Smooth muscle cell (in vitro differentiated cells): ENCODE data around the gene REXO4. TPM values are rescaled to one million over a fixed set of nuclear protein-coding genes. Genes with fewer than 3 reads are reported as not detected.

Source experiments
- DNase-seq: peaks from one replicate; lab custom pipeline; 2025; ENCODE audit not compliant: unreplicated experiment; lab: John Stamatoyannopoulos, UW
- H2AFZ ChIP-seq: fragments of 200-600 bp; sonication (generic); 2 replicates; pipeline ENCODE4 v1.6.0; 2016; ENCODE audit warnings: antibody characterized with exemption, low read depth, mild to moderate bottlenecking
- H3F3A ChIP-seq: fragments of 200-600 bp; sonication (generic); 2 replicates; pipeline ENCODE4 v1.6.0; 2017; ENCODE audit warnings: antibody characterized with exemption, low read depth
- H3K27ac ChIP-seq: fragments of 200-600 bp; sonication (generic); 2 replicates; pipeline ENCODE4 v1.5.1; 2016; ENCODE audit warnings: low read depth, mild to moderate bottlenecking
- H3K27me3 ChIP-seq: fragments of 200-600 bp; sonication (generic); 2 replicates; pipeline ENCODE4 v1.6.1; 2016; ENCODE audit warnings: low read depth, mild to moderate bottlenecking
- H3K36me3 ChIP-seq: fragments of 200-600 bp; sonication (generic); 2 replicates; pipeline ENCODE4 v1.5.1; 2016; ENCODE audit warnings: low read depth
- H3K4me1 ChIP-seq: fragments of 200-600 bp; sonication (generic); 2 replicates; pipeline ENCODE4 v1.5.1; 2016; ENCODE audit warnings: low read depth
- H3K4me2 ChIP-seq: fragments of 200-600 bp; sonication (generic); 2 replicates; pipeline ENCODE4 v1.6.0; 2016; ENCODE audit warnings: mild to moderate bottlenecking
- H3K4me3 ChIP-seq: fragments of 200-600 bp; sonication (generic); 2 replicates; pipeline ENCODE4 v1.5.1; 2016; ENCODE audit warnings: mild to moderate bottlenecking
- H3K79me2 ChIP-seq: fragments of 200-600 bp; sonication (generic); 2 replicates; pipeline ENCODE4 v1.6.0; 2016; ENCODE audit warnings: low read depth, mild to moderate bottlenecking
- H3K9ac ChIP-seq: fragments of 200-600 bp; sonication (generic); 2 replicates; pipeline ENCODE4 v1.6.0; 2016; ENCODE audit warnings: low read depth
- H3K9me3 ChIP-seq: fragments of 200-600 bp; sonication (generic); replicated peaks from 2 replicates; pipeline ENCODE4 v1.5.1; 2016; ENCODE audit warnings: low read depth
- H4K20me1 ChIP-seq: fragments of 200-600 bp; sonication (generic); 2 replicates; pipeline ENCODE4 v1.6.0; 2016; ENCODE audit warnings: low read depth
- WGBS: methylation state at CpG from one replicate; pipeline ENCODE4 v1.1.7; 2016; ENCODE audit warnings: low lambda C conversion rate; 5-methylcytosine and 5-hydroxymethylcytosine counted together
- polyA plus RNA-seq: library from polyadenylated mRNA; unstranded; fragments of >200 nt; fragmentation: Nextera tagmentation; extraction: Ambion mirVana; gene quantifications from 2 replicates; pipeline ENCODE4 v1.2.1, GENCODE V29; 2016
- total RNA-seq: library from RNA; depleted of rRNA; stranded (reverse); fragments of >200 nt; gene quantifications from 2 replicates; pipeline ENCODE4 v1.2.3, GENCODE V29; 2014
- TF ChIP-seq, protein P1 (sequence below): fragments of 200-600 bp; sonication (generic); IDR thresholded peaks from 2 replicates; pipeline ENCODE4 v1.5.1; 2017; ENCODE audit warnings: borderline replicate concordance, mild to moderate bottlenecking, antibody characterized with exemption; ENCODE audit not compliant: insufficient read depth, poor library complexity, severe bottlenecking

The REXO4 gene
- total and polyA plus RNA-seq, 2 experiments from 2014 or later: 11.5 to 18.5 TPM

DNA sequence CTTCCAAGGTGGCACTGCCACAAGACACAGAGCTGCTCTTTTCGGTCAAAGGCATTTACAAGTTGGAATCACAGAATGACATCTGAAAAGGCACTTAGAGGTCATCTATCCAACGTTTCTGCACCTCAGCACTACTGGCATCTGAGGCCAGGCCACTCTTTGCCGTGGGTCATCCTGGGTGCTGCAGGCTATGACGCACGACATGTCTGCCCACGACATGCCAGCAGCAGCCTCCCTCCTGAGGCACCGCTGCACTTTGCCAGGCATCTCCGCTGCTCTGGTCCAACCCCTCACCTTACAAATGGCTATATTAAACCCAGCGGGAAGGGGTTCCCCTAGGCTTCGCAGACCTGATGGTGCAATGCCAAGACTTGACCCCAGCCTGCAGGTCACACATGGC is 50.0 kb downstream of the REXO4 start:
- H3F3A ChIP-seq: peaks cover 35% of the 10 kb centered on the region
- H3K27ac ChIP-seq: no peak overlapping the region
- H3K27me3 ChIP-seq: no peaks in the 10 kb centered on the region
- peaks cover 100% of the 10 kb centered on the region for H4K20me1 ChIP-seq
- no peaks in the 10 kb centered on the region for H3K9me3 ChIP-seq
- H3K4me3 ChIP-seq: no peak overlapping the region
- no peak overlapping the region for H3K9ac ChIP-seq
- WGBS: 96% methylated on average over 10 of the region's 10 CpGs
- H2AFZ ChIP-seq: no peak overlapping the region
- H3K4me1 ChIP-seq: peaks cover 7% of the 10 kb centered on the region
- peaks cover 13% of the 10 kb centered on the region for H3K36me3 ChIP-seq
- peaks cover 83% of the 10 kb centered on the region for H3K79me2 ChIP-seq
- no peak overlapping the region for H3K4me2 ChIP-seq
- DNase-seq: no peak
- TF ChIP-seq, protein P1, sequence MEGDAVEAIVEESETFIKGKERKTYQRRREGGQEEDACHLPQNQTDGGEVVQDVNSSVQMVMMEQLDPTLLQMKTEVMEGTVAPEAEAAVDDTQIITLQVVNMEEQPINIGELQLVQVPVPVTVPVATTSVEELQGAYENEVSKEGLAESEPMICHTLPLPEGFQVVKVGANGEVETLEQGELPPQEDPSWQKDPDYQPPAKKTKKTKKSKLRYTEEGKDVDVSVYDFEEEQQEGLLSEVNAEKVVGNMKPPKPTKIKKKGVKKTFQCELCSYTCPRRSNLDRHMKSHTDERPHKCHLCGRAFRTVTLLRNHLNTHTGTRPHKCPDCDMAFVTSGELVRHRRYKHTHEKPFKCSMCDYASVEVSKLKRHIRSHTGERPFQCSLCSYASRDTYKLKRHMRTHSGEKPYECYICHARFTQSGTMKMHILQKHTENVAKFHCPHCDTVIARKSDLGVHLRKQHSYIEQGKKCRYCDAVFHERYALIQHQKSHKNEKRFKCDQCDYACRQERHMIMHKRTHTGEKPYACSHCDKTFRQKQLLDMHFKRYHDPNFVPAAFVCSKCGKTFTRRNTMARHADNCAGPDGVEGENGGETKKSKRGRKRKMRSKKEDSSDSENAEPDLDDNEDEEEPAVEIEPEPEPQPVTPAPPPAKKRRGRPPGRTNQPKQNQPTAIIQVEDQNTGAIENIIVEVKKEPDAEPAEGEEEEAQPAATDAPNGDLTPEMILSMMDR: no peak

DNA sequence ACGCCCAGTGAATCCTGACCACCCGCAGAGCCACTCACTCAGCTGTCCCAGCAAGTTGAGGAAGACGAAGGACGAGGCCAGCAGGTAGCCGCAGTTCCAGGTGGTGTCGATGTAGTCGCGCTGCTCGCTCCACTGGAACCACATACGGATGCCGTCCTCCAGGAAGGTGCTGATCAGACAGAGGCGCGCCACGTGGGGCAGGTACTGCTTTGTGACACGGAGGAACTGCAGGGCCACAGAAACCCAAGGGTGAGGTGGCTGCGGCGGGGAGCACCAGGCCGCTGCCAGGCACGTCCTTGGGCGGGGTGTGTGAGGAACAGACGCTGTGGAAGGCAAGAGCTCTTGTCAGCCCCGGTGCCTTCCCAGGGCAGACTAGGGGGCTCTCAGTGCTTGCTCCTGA is 50.6 kb downstream of the REXO4 start:
- H3K4me1 ChIP-seq: peaks cover 7% of the 10 kb centered on the region
- peaks cover 14% of the 10 kb centered on the region for H3K36me3 ChIP-seq

DNA sequence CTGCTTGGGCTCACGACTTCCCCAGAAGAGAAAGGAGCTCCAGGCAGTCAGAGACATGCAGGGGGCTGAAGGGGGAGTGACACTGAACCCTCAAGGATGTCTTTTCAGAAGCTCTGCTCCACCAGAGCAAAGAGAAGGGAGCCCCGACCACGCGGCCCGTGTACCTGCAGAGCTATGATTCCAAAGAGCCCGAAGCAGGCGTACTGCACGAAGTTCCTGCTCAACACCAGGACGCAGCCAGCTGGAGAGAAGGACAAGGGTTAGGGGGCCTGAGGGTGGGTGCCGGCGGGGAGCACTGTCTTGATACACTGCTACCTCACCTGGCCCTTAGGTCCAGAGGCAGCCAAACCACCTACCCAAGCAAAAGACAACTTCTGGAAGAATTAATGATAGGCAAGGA is 51.4 kb downstream of the REXO4 start:
- peaks cover 42% of the 10 kb centered on the region for H3F3A ChIP-seq
- TF ChIP-seq, protein P1: no peak
- peaks cover 17% of the 10 kb centered on the region for H3K36me3 ChIP-seq
- H3K27me3 ChIP-seq: no peaks in the 10 kb centered on the region
- no peak overlapping the region for H3K27ac ChIP-seq
- no peak overlapping the region for H3K9ac ChIP-seq
- DNase-seq: no peak
- H4K20me1 ChIP-seq: peaks cover 100% of the 10 kb centered on the region
- no peaks in the 10 kb centered on the region for H3K4me1 ChIP-seq
- no peak overlapping the region for H3K4me2 ChIP-seq
- H2AFZ ChIP-seq: no peak overlapping the region
- WGBS: 96% methylated on average over 11 of the region's 11 CpGs
- H3K9me3 ChIP-seq: no peaks in the 10 kb centered on the region
- H3K79me2 ChIP-seq: peaks cover 69% of the 10 kb centered on the region
- H3K4me3 ChIP-seq: no peak overlapping the region

More for the DNA sequence above, 50.6 kb downstream of the REXO4 start:
- H3K4me2 ChIP-seq: no peak overlapping the region
- no peak overlapping the region for H3K9ac ChIP-seq
- peaks cover 77% of the 10 kb centered on the region for H3K79me2 ChIP-seq
- DNase-seq: no peak
- no peak overlapping the region for H3K27ac ChIP-seq
- no peaks in the 10 kb centered on the region for H3K9me3 ChIP-seq
- TF ChIP-seq, protein P1: no peak
- no peak overlapping the region for H2AFZ ChIP-seq
- H4K20me1 ChIP-seq: peaks cover 100% of the 10 kb centered on the region
- H3K27me3 ChIP-seq: no peaks in the 10 kb centered on the region
- 96% methylated on average over 22 of the region's 22 CpGs for WGBS
- H3K4me3 ChIP-seq: no peak overlapping the region
- H3F3A ChIP-seq: peaks cover 35% of the 10 kb centered on the region

DNA sequence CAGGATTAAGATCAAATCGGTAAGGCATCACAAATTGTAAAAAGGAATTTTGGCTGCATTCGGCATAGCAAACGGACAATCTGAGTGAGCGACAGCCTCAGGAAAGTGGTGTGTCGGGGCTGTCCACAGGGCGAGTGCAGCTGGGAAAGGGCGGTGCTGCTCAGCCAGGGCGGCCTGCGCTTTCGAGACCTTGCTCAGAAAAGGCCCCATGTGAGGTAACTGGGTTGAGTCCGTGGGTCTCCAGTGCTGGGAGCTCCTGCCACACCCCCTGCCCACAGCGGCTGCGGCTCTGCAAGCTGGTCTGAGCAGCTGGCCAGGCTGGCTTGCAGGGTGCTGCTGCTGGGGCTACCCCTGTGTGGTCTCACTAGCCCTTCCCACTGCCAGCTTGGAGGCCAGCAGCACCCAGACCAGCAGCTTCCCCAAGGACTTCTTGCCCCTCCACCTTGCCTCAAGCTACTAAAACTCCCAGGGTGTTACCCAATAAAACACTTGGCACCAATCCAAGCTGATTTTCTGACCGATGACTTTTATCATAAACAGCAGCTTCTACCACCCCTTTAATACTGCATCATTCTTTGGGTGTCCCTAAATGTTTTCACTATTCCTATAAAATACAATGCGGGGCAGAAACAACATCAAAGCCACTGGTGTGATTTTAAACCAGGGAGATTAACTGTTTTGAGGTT is 55.3 kb downstream of the REXO4 start:
- no peak for DNase-seq
- H2AFZ ChIP-seq: no peak overlapping the region
- H3K36me3 ChIP-seq: peaks cover 17% of the 10 kb centered on the region
- TF ChIP-seq, protein P1: no peak
- no peak overlapping the region for H3K4me2 ChIP-seq
- no peaks in the 10 kb centered on the region for H3K27me3 ChIP-seq
- H3K4me1 ChIP-seq: no peaks in the 10 kb centered on the region
- H3K9ac ChIP-seq: no peak overlapping the region
- H3K27ac ChIP-seq: no peak overlapping the region
- H3K9me3 ChIP-seq: no peaks in the 10 kb centered on the region
- H3K79me2 ChIP-seq: peaks cover 30% of the 10 kb centered on the region
- H4K20me1 ChIP-seq: peaks cover 100% of the 10 kb centered on the region
- H3F3A ChIP-seq: peaks cover 49% of the 10 kb centered on the region
- 93% methylated on average over 15 of the region's 15 CpGs for WGBS
- H3K4me3 ChIP-seq: no peak overlapping the region
